Islet precursor cell (in vitro differentiated cells): ENCODE measurements around the gene DCANP1.

Experiments
- DNase-seq: peaks from one replicate; pipeline ENCODE4 v3.0.0-alpha.2; 2018

Gene DCANP1

GRCh38 chr5:135440916-135441315 lies 6.2 kb downstream of the DCANP1 start:
- peak; percentile 26 for DNase-seq

- peak; percentile 52 for DNase-seq
Observed at GRCh38 chr5:135439231-135440205, 7.6 kb downstream of the DCANP1 start.

- DNase-seq: no peak
Observed at GRCh38 chr5:135438636-135439221, 8.4 kb downstream of the DCANP1 start.

DNA sequence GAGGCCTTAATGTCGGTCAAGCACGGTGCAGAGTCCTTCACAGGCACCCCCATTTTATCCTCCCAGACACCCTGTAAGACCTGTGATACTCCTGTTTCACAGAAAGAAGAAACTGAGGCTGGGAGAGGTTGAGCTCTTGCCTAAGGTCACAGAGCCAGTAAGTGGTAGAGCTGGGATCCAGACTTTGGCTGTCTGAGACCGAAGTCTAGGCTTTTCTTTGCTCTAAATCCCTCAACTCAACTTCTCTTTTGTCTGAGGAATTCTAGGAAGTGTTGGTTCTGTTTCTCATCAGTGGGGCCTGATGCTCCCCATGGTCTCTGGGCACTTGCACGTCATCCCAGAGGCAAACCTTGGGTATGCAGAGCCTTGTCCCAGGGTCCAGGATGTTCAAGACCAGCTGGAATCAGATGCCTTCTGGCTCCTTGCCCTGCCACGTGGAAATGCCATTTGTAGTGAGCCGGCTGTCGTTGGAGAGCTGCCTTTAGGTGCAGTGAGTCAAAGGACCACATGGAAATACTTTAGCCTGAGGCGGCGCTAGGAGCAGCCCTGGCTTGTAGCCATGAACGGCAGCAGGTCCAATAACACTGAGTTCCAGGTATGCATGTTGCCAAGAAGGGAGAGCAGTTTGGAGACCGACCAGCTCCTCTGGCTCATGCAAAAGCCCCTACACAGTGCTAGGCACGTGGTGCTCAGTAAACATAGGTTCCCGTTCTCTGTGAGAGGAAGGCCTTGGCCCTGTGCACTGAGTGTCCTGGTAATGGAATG lies 9.2 kb downstream of the DCANP1 start:
- peak; percentile 91 for DNase-seq

DNA sequence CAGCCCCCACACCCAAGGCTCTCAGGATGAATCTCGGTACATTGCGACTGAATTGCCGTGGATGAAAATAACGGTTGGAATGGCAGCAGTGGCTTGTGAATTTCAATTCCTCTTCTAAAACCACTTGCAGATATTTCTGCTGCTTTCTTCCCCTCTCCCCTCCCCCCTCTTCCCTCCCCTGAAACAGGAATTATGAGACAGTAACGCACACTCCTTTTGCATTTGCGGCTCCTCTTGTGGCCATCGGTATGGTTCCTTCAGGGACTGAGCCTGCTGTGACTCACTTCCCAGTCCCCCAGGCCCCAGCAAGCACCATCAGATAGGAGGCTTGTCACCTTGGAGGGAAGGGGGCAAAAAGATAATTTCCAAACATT lies 9.7 kb downstream of the DCANP1 start:
- DNase-seq: peak; percentile 86

DNA sequence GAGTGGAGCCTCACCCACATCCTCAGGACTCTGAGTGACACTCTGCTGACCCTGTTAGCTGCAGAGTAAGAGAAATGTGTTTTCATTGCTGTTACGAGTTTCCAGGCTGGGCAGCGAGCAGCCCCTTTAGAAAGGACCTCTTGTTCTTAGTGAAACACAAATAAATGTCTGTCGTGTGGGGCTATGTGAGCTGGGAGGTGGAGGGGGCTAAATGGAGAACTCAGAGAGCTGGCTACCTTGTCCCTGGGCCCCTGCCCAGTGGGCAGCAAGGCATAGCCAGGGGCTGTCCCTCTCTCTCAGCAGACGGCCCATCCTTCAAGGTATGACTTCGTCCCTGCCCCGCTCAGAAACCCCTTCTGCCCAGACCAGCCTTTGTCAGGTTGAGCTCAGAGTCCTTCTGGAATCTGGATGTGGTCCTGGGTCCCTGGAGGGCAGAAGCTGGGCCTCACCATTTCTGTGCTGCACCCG lies 10.2 kb downstream of the DCANP1 start:
- peak; percentile 76 for DNase-seq

- DNase-seq: no peak
Observed at GRCh38 chr5:135435467-135436330, 11.4 kb downstream of the DCANP1 start.

GRCh38 chr5:135434591-135435466 lies 12.3 kb downstream of the DCANP1 start:
- DNase-seq: peak; percentile 95

DNA sequence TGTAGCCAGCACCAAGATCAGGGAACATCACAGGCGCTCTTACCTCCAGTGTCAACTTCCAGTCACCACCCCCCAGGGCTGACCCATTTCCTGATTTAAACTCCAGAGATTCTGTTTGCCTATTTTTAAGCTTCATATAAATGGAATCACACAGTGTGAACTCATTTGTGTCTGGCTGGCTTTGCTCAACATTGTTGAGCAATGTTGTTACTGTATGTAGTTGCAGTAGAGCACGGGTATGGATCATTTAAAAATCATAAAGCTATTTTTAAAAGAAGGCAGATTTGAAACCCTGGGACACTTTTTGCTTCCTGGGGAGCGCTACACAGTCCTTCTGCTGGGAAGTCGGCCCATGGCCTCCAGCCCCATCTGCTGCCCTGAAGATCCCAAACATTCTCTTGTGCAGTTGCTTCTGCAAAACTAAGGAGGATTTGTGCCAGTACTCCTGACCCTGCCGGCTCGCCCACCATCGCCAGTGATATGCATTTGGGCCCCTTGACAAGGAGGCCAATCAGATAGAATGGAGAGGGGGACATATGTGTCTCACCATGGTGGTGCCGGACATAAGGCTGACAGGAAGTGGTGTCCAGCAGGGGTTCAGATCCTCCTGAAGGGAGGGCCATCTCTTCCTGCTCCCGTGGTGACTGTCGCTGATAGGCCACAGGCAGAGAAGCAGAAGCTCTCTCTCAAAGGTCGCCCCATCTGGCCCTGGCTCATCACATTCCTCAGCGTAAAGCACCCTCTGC lies 13.3 kb downstream of the DCANP1 start:
- peak; percentile 73 for DNase-seq

DNA sequence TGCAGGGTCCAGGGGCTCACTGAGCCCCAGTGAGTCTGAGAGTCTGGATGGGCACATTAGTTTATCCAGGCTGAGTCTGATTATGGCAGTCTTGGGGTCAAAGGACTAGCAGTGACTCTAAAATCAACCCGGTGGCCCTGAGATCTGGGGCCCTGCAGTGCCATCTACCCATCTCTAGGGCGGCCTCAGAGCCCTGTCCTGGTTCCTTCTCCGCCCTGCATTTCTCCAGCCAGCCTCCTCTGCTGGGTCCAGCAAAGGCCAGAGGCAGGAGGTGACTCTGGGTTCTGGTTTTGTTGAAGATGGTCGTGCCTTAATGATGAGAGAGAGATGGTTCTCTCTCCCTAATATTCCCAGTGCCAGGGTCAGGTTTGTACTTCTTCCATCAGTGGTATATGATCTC lies 15.0 kb downstream of the DCANP1 start:
- DNase-seq: no peak

GRCh38 chr5:135430135-135430437 lies 17.1 kb downstream of the DCANP1 start:
- no peak for DNase-seq

- peak; percentile 93 for DNase-seq
Observed at GRCh38 chr5:135429301-135430134, 17.6 kb downstream of the DCANP1 start.

DNA sequence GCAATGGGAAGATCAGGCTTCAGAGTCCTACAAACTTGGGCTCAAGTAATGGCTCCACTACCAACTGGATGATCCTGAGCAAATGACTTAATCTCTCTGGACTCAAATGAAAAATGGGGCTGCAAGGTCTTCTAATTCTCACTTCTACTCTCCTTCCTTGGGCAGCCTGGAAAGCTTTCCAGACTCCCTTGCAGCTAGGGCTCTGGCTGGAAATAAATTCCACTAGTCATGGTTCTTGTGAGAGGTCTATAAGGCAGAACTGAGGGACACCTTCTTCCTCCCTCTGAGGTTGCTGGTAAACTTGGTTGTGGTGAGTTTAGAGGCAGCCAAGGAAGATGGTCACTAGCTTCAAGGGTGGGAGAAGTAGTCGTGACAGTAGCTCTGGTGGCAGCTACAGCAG lies 18.6 kb downstream of the DCANP1 start:
- no peak for DNase-seq

- DNase-seq: no peak
Observed at GRCh38 chr5:135426102-135427082, 20.8 kb downstream of the DCANP1 start.

DNA sequence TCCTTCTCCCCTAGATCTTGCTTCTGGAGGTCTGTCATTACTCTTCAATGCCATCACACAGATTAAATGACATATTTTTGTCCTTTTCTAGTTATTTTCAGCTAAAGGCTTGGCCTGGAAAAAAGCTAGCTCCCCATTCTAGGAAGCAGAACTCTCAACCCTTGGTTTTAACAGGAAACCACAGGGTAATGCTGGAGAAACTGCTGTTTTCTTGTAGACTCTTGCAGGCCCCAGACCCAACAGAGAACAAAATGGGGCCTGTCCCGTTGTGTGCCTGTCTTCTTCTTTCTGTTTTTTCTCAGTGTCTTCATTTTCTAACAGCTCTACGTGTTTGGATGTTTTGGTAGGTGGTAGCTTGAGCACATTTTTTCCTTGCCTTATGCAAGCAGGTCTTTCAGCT lies 21.5 kb downstream of the DCANP1 start:
- no peak for DNase-seq

- DNase-seq: no peak
Observed at GRCh38 chr5:135423846-135424168, 23.3 kb downstream of the DCANP1 start.

- DNase-seq: peak; percentile 88
Observed at GRCh38 chr5:135423146-135423845, 23.9 kb downstream of the DCANP1 start.

DNA sequence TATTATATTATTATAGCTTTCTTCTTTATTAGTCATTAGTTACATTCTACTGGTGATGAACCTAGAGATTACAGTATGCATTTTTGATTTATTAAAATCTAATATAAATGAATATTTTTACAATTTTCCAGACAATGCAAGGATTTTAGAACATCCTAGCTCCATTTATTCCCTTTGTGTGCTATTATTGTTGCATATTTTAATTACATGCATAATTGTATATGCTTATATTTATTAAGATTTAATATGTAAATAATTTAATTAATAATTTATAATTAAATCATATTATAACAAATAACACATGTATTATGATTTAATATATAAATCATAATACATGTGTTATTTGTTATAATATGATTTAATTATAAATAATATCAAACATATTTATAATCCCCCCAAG lies 24.7 kb downstream of the DCANP1 start:
- DNase-seq: no peak
